ENCODE measurements around the gene NSUN4. TPM values are rescaled to one million over a fixed set of nuclear protein-coding genes. Genes with fewer than 3 reads are reported as not detected.
"Not testable (repeated sequence)": the region's sequence is repeated elsewhere in the genome, so short reads cannot be mapped to it uniquely, and the experiment has no call there.

Gene NSUN4
- total RNA-seq, 1 donor from 2014 or later: 38.6 TPM

GRCh38 chr1:46363121-46363520 lies 22.5 kb downstream of the NSUN4 start:
- ChIA-PET CTCF (no interaction called here), POLR2A (no interaction called here)
- no peak for TF ChIP-seq CTCF (IDR thresholded peaks at IDR 0.05)
- no peak overlapping the region for H3K4me3 Mint-ChIP-seq
- H3K36me3 Mint-ChIP-seq (ENCODE audit: low read depth): peaks cover 68% of the 10 kb centered on the region
- H3K9me3 Mint-ChIP-seq: no peaks in the 10 kb centered on the region
- DNase-seq: no peak
- no peak for ATAC-seq (ENCODE audit: low read depth)
- no peak overlapping the region for H3K27ac Mint-ChIP-seq
- H3K27me3 Mint-ChIP-seq: no peaks in the 10 kb centered on the region
- intact Hi-C loops (cut with micrococcal nuclease): no loop called here
- H3K4me1 Mint-ChIP-seq: no peaks in the 10 kb centered on the region

- POLR2A ChIA-PET: interaction anchor here (0.6 to 0.7 kb wide), 2 partner anchors 69 to 91 kb away, joined by 5 to 7 read pairs; no protein-coding TSS in a partner anchor
- Mint-ChIP-seq H3K36me3 (ENCODE audit: low read depth) (peaks cover 65% of the 10 kb centered on the region), H3K4me1 (peaks cover 3% of the 10 kb centered on the region), H3K4me3 (no peak overlapping the region), H3K27me3 (no peaks in the 10 kb centered on the region), H3K27ac (no peak overlapping the region), H3K9me3 (no peaks in the 10 kb centered on the region)
- intact Hi-C loops (cut with micrococcal nuclease): no loop called here
- DNase-seq (no peak), ATAC-seq (ENCODE audit: low read depth) (no peak)
- TF ChIP-seq CTCF (IDR thresholded peaks at IDR 0.05): no peak
- CTCF ChIA-PET: interaction anchor here (1.2 kb wide), 1 partner anchor 83 kb away, joined by 3 read pairs; no protein-coding TSS in a partner anchor
Measured at GRCh38 chr1:46364612-46365011, 24.0 kb downstream of the NSUN4 start.

- CTCF ChIA-PET: not testable (repeated sequence)
Measured at GRCh38 chr1:46365796-46366195, 25.2 kb downstream of the NSUN4 start.

GRCh38 chr1:46367072-46367471 lies 26.5 kb downstream of the NSUN4 start:
- H3K36me3 Mint-ChIP-seq (ENCODE audit: low read depth): peaks cover 45% of the 10 kb centered on the region
- ATAC-seq (ENCODE audit: low read depth): no peak
- no peak overlapping the region for H3K27ac Mint-ChIP-seq
- no peaks in the 10 kb centered on the region for H3K9me3 Mint-ChIP-seq
- no peaks in the 10 kb centered on the region for H3K27me3 Mint-ChIP-seq
- ChIA-PET CTCF (no interaction called here), POLR2A (interaction anchor here (0.6 kb wide), 1 partner anchor 11 kb away, joined by 5 read pairs; no protein-coding TSS in a partner anchor)
- TF ChIP-seq CTCF (IDR thresholded peaks at IDR 0.05): no peak
- H3K4me1 Mint-ChIP-seq: peaks cover 21% of the 10 kb centered on the region
- H3K4me3 Mint-ChIP-seq: no peak overlapping the region
- no peak for DNase-seq
- intact Hi-C loops (cut with micrococcal nuclease): no loop called here

More at GRCh38 chr1:46365796-46366195, 25.2 kb downstream of the NSUN4 start:
- ATAC-seq (ENCODE audit: low read depth); DNase-seq; H3K27ac Mint-ChIP-seq; H3K27me3 Mint-ChIP-seq; intact Hi-C loops (cut with micrococcal nuclease); H3K9me3 Mint-ChIP-seq; H3K4me3 Mint-ChIP-seq; POLR2A ChIA-PET: not testable (repeated sequence)
- peaks cover 14% of the 10 kb centered on the region for H3K4me1 Mint-ChIP-seq
- peaks cover 58% of the 10 kb centered on the region for H3K36me3 Mint-ChIP-seq (ENCODE audit: low read depth)

GRCh38 chr1:46367701-46368100 lies 27.1 kb downstream of the NSUN4 start:
- H3K9me3 Mint-ChIP-seq; DNase-seq; H3K4me3 Mint-ChIP-seq; ATAC-seq (ENCODE audit: low read depth); intact Hi-C loops (cut with micrococcal nuclease); H3K27ac Mint-ChIP-seq; CTCF ChIA-PET; H3K27me3 Mint-ChIP-seq: not testable (repeated sequence)
- Mint-ChIP-seq H3K36me3 (ENCODE audit: low read depth) (peaks cover 43% of the 10 kb centered on the region), H3K4me1 (peaks cover 23% of the 10 kb centered on the region)
- POLR2A ChIA-PET: interaction anchor here (0.6 kb wide), 1 partner anchor 12 kb away, joined by 5 read pairs; no protein-coding TSS in a partner anchor

- Mint-ChIP-seq H3K27ac (no peak overlapping the region), H3K4me1 (peaks cover 34% of the 10 kb centered on the region), H3K27me3 (no peaks in the 10 kb centered on the region), H3K36me3 (ENCODE audit: low read depth) (peaks cover 40% of the 10 kb centered on the region), H3K9me3 (no peaks in the 10 kb centered on the region), H3K4me3 (no peak overlapping the region)
- TF ChIP-seq CTCF (IDR thresholded peaks at IDR 0.05): no peak
- CTCF ChIA-PET: interaction anchor here (0.6 kb wide), 1 partner anchor 158 kb away, joined by 3 read pairs; no protein-coding TSS in a partner anchor
- intact Hi-C loops (cut with micrococcal nuclease): no loop called here
- POLR2A ChIA-PET: interaction anchor here (0.5 kb wide), 1 partner anchor 29 kb away, joined by 4 read pairs; no protein-coding TSS in a partner anchor
- no peak for DNase-seq
- ATAC-seq (ENCODE audit: low read depth): no peak
Measured at GRCh38 chr1:46368791-46369190, 28.2 kb downstream of the NSUN4 start.

Data from activated B cell treated with CpG ODN at 0.5 μM for 24 hours (primary cell).